Hepatocyte (in vitro differentiated cells): ENCODE results near the gene PTPN2. TPM values are rescaled to one million over a fixed set of nuclear protein-coding genes. Genes with fewer than 3 reads are reported as not detected.

Experiments used
- DNase-seq: peaks from one replicate; pipeline ENCODE4 v3.0.0-alpha.2; 2016; ENCODE audit warnings: low spot score
- H2AFZ ChIP-seq: fragments of 200-600 bp; sonication (generic); 2 replicates; pipeline ENCODE4 v1.6.0; 2016; ENCODE audit warnings: antibody characterized with exemption, mild to moderate bottlenecking
- H3K27ac ChIP-seq: fragments of 200-600 bp; sonication (generic); 2 replicates; pipeline ENCODE4 v1.5.1; 2016; ENCODE audit warnings: mild to moderate bottlenecking
- H3K27me3 ChIP-seq: fragments of 200-600 bp; sonication (generic); 2 replicates; pipeline ENCODE4 v1.6.1; 2016
- H3K36me3 ChIP-seq: fragments of 200-600 bp; sonication (generic); replicated peaks from 2 replicates; pipeline ENCODE4 v1.5.1; 2016; ENCODE audit warnings: low read depth; ENCODE audit not compliant: insufficient read depth
- H3K4me1 ChIP-seq: fragments of 200-600 bp; sonication (generic); 2 replicates; pipeline ENCODE4 v1.5.1; 2016; ENCODE audit warnings: mild to moderate bottlenecking, moderate library complexity; ENCODE audit not compliant: insufficient read depth
- H3K4me2 ChIP-seq: fragments of 200-600 bp; sonication (generic); 2 replicates; pipeline ENCODE4 v1.6.0; 2016
- H3K4me3 ChIP-seq: fragments of 200-600 bp; sonication (generic); 2 replicates; pipeline ENCODE4 v1.5.1; 2016; ENCODE audit warnings: mild to moderate bottlenecking
- H3K79me2 ChIP-seq: fragments of 200-600 bp; sonication (generic); 2 replicates; pipeline ENCODE4 v1.6.0; 2017; ENCODE audit warnings: mild to moderate bottlenecking
- H3K9me2 ChIP-seq: fragments of 200-600 bp; sonication (generic); replicated peaks from 2 replicates; pipeline ENCODE4 v1.6.0; 2017; ENCODE audit warnings: mild to moderate bottlenecking; ENCODE audit not compliant: insufficient read depth
- H3K9me3 ChIP-seq: fragments of 200-600 bp; sonication (generic); 2 replicates; pipeline ENCODE4 v1.5.1; 2016; ENCODE audit warnings: low read depth, mild to moderate bottlenecking
- H4K20me1 ChIP-seq: fragments of 200-600 bp; sonication (generic); 2 replicates; pipeline ENCODE4 v1.6.0; 2016; ENCODE audit warnings: mild to moderate bottlenecking; ENCODE audit not compliant: insufficient read depth, poor library complexity, severe bottlenecking
- CTCF ChIP-seq: fragments of 200-600 bp; sonication (generic); IDR thresholded peaks from 2 replicates; pipeline ENCODE4 v1.5.1; 2016; ENCODE audit warnings: antibody characterized with exemption, mild to moderate bottlenecking; ENCODE audit not compliant: poor library complexity
- EZH2 ChIP-seq: fragments of 200-600 bp; sonication (generic); IDR thresholded peaks from 2 replicates; pipeline ENCODE4 v1.6.1; 2016; ENCODE audit warnings: antibody characterized with exemption, mild to moderate bottlenecking, borderline replicate concordance
- EZH2phosphoT487 ChIP-seq: fragments of 200-600 bp; sonication (generic); IDR thresholded peaks from one replicate; pipeline ENCODE4 v1.6.1; 2018; ENCODE audit warnings: antibody characterized with exemption, mild to moderate bottlenecking, low read depth, moderate library complexity; ENCODE audit not compliant: unreplicated experiment, severe bottlenecking
- WGBS: methylation state at CpG from one replicate; pipeline ENCODE4 v1.1.6; 2016; ENCODE audit warnings: low lambda C conversion rate; ENCODE audit errors: missing lambda C conversion rate; 5-methylcytosine and 5-hydroxymethylcytosine counted together
- polyA plus RNA-seq: library from polyadenylated mRNA; unstranded; fragments of >200 nt; fragmentation: Nextera tagmentation; extraction: Ambion mirVana; gene quantifications from 2 replicates; pipeline ENCODE4 v1.2.1, GENCODE V29; 2016
- total RNA-seq: library from RNA; depleted of rRNA; stranded (reverse); fragments of >200 nt; gene quantifications from 2 replicates; pipeline ENCODE4 v1.2.3, GENCODE V29; 2014

PTPN2 gene
- total and polyA plus RNA-seq, 2 experiments from 2014 or later: 32.0 to 36.7 TPM

DNA sequence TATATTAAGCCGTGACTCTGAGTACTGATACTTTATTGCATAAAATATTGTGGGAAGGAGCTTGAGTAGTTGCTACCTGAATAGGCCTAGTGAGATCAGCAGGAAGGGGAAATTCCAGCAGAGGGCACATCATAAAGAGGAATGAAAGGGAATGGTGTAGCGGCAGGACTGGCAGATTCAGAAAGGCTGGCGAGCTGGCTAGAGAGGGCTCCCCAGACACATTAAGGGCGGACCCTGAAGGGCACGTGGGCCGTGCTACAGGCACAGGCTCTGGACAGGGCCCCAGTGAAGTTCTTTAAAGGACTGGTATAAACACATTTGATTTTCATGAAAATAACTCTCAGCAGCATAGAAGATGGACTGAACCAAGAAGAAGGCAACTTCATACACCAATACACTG, 43.0 kb downstream of the PTPN2 start:
- H3K4me1 ChIP-seq: peaks cover 31% of the 10 kb centered on the region
- TF ChIP-seq EZH2phosphoT487 (no peak), EZH2 (no peak), CTCF (no peak)
- H3K79me2 ChIP-seq: peaks cover 50% of the 10 kb centered on the region
- H3K27me3 ChIP-seq: no peaks in the 10 kb centered on the region
- no peak overlapping the region for H3K4me3 ChIP-seq
- H3K9me2 ChIP-seq: no peaks in the 10 kb centered on the region
- whole genome bisulfite sequencing: 98% methylated on average over 6 of the region's 6 CpGs
- no peak for DNase-seq
- no peak overlapping the region for H2AFZ ChIP-seq
- no peak overlapping the region for H3K4me2 ChIP-seq
- H3K9me3 ChIP-seq: no peaks in the 10 kb centered on the region
- no peaks in the 10 kb centered on the region for H3K36me3 ChIP-seq
- no peak overlapping the region for H3K27ac ChIP-seq
- no peaks in the 10 kb centered on the region for H4K20me1 ChIP-seq

- no peaks in the 10 kb centered on the region for H3K27me3 ChIP-seq
- H3K36me3 ChIP-seq: no peaks in the 10 kb centered on the region
- H3K9me3 ChIP-seq: no peaks in the 10 kb centered on the region
- no peak overlapping the region for H3K27ac ChIP-seq
- DNase-seq: no peak
- no peak overlapping the region for H2AFZ ChIP-seq
- TF ChIP-seq CTCF: no peak
- TF ChIP-seq EZH2phosphoT487: no peak
- TF ChIP-seq EZH2: no peak
- H3K4me3 ChIP-seq: no peak overlapping the region
- H3K9me2 ChIP-seq: no peaks in the 10 kb centered on the region
- H3K4me1 ChIP-seq: peaks cover 31% of the 10 kb centered on the region
- 98% methylated on average over 3 of the region's 3 CpGs for WGBS
- H3K4me2 ChIP-seq: no peak overlapping the region
- H3K79me2 ChIP-seq: peaks cover 49% of the 10 kb centered on the region
- H4K20me1 ChIP-seq: no peaks in the 10 kb centered on the region
These were observed 43.7 kb downstream of the PTPN2 start for GRCh38 chr18:12840382-12840781.

DNA sequence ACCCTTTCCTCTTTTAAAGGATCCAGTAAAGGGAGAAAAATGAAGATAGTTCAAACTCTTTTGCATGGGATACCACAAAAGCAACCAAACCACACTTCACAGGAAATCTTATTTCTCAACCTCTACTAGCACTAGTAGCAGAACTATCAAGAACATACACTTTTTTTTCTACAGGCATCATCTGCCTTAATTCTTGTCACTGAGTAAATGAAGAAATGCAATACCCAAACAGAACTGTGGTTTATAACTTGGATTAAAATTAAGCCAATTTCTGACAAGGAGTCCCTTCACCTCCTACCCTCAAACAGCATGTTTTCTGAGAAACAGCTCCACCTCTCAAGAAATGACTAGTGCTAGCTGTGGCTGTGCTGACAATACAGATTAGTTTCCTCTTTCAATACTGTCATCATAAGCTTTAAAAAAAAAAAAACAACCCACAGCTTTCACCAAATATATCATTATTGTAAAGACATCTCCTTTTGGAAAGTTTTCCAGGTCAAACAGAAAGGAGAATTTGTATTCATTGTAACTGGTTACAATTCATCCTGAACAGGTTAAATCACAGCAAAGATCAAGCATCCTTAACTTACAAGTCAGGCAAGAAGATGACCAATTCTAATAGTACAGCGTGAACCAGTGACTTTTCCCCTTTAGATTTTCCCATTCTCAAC, 44.4 kb downstream of the PTPN2 start:
- no peaks in the 10 kb centered on the region for H3K27me3 ChIP-seq
- 100% methylated on average over 1 of the region's 1 CpG for WGBS
- DNase-seq: no peak
- H3K4me3 ChIP-seq: no peak overlapping the region
- no peaks in the 10 kb centered on the region for H3K9me2 ChIP-seq
- TF ChIP-seq EZH2phosphoT487 (no peak), EZH2 (no peak), CTCF (no peak)
- H3K79me2 ChIP-seq: peaks cover 42% of the 10 kb centered on the region
- H3K36me3 ChIP-seq: no peaks in the 10 kb centered on the region
- H3K4me1 ChIP-seq: peaks cover 31% of the 10 kb centered on the region
- peak overlapping the region; percentile 85 for H3K27ac ChIP-seq
- H4K20me1 ChIP-seq: no peaks in the 10 kb centered on the region
- H3K4me2 ChIP-seq: peak overlapping the region; percentile 63
- no peaks in the 10 kb centered on the region for H3K9me3 ChIP-seq
- no peak overlapping the region for H2AFZ ChIP-seq
